HEK293T (cell line): ENCODE data around the gene B3GNT7.

Experiments
- BHLHE40 ChIP-seq: fragments of 450-650 bp; IDR thresholded peaks from 2 replicates; pipeline ENCODE4 v1.6.1; 2016; ENCODE audit warnings: mild to moderate bottlenecking, moderate library complexity, borderline replicate concordance
- CTBP1 ChIP-seq: fragments of 450-650 bp; IDR thresholded peaks from 2 replicates; pipeline ENCODE4 v1.6.1; 2016; ENCODE audit warnings: borderline replicate concordance
- ELF4 ChIP-seq: fragments of 450-650 bp; IDR thresholded peaks from 2 replicates; pipeline ENCODE4 v1.6.1; 2017; ENCODE audit warnings: antibody characterized with exemption
- FOXK2 ChIP-seq: fragments of 450-650 bp; IDR thresholded peaks from 2 replicates; pipeline ENCODE4 v1.6.1; 2016; ENCODE audit warnings: mild to moderate bottlenecking
- FOXM1 ChIP-seq: fragments of 450-650 bp; IDR thresholded peaks from 2 replicates; pipeline ENCODE4 v1.6.1; 2017; ENCODE audit warnings: mild to moderate bottlenecking, borderline replicate concordance
- L3MBTL2 ChIP-seq: fragments of 450-650 bp; conservative IDR thresholded peaks from 2 replicates; pipeline ENCODE4 v1.6.1; 2016; ENCODE audit warnings: mild to moderate bottlenecking
- SP1 ChIP-seq: fragments of 450-650 bp; IDR thresholded peaks from 2 replicates; pipeline ENCODE4 v1.6.1; 2017
- SUZ12 ChIP-seq: fragments of 450-650 bp; IDR thresholded peaks from 2 replicates; pipeline ENCODE4 v1.6.1; 2016; ENCODE audit warnings: mild to moderate bottlenecking
- ZNF384 ChIP-seq: fragments of 450-650 bp; IDR thresholded peaks from 2 replicates; pipeline ENCODE4 v1.6.1; 2016

DNA sequence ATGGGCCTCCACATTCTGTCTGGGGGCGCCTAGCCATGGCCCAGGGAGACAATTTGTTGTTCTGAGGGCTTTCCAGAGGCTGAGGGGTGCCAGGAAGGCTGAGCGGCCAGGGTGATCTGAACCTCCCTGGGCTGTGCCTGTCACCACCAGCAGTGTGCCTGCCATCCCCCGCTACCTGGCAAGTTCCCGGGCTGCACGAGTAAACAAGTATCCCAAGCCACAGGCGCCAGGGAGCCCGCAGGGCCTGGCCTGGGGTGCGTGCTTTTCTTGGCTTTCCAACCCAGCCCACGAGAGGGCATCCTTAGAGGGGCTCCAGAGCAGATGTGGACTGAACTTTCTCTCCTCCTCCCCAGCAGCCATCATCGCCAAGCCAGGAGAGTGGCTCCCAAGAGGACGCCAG is 35.1 kb upstream of the B3GNT7 start:
- TF ChIP-seq L3MBTL2: no peak
- TF ChIP-seq CTBP1: no peak
- no peak for TF ChIP-seq SUZ12
- no peak for TF ChIP-seq ELF4
- TF ChIP-seq ZNF384: no peak
- no peak for TF ChIP-seq SP1
- no peak for TF ChIP-seq FOXM1
- TF ChIP-seq FOXK2: no peak
- no peak for TF ChIP-seq BHLHE40
